K562 (cell line): ENCODE results near the gene DYRK1A. TPM values are rescaled to one million over a fixed set of nuclear protein-coding genes. Genes with fewer than 3 reads are reported as not detected.

Source experiments
- ATAC-seq: fragments of 200-7000 bp; cut with Tn5 transposase; 3 replicates; pipeline ENCODE4 v1.9.1; 2020; ENCODE audit warnings: moderate library complexity
- BruUV-seq: library from RNA; stranded (reverse); fragments of 400-500 nt; replicated peaks from 2 replicates; lab custom pipeline; 2021; lab: Mats Ljungman, UMichigan
- CTCF ChIA-PET: fragments of 300-600 bp; formaldehyde crosslinking; extraction: SDS; loops from one replicate; lab custom pipeline; 2021; ENCODE audit warnings: low intra/inter-chr PET ratio; lab: Yijun Ruan, JAX
- POLR2A ChIA-PET: fragments of 300-600, 350-650 bp; sonication (Branson Sonifier 250); formaldehyde crosslinking; extraction: SDS; loops from one replicate; lab custom pipeline; 2021; ENCODE audit warnings: antibody characterized with exemption, inconsistent platforms; lab: Yijun Ruan, JAX
- DNase-seq, 4 experiments: peaks; one replicate each; pipeline versions ENCODE4 v3.0.0 to v3.0.0-alpha.2; 2011 to 2018; ENCODE audit warnings: low spot score in 3 of 4, mixed read lengths in 3 of 4; ENCODE audit errors: extremely low read depth in 1 of 4
- FAIRE-seq: peaks from 2 replicates; lab custom pipeline; 2011; peaks lifted over from hg19 to GRCh38; lab: Jason Lieb, UNC
- H2AFZ ChIP-seq: 2 replicates; pipeline ENCODE4 v1.6.0; 2011; ENCODE audit warnings: low read depth, low read length, control low read depth, inconsistent platforms
- H3K27ac ChIP-seq: fragments of 200-600 bp; 3 replicates; pipeline ENCODE4 v1.8.0; 2011; ENCODE audit warnings: low read depth, mild to moderate bottlenecking, control low read depth, inconsistent platforms, low read length, moderate library complexity, mixed read lengths; ENCODE audit errors: extremely low read depth
- H3K27me3 ChIP-seq, 2 experiments: fragments of 300-600 bp in 1 of 2; 2 replicates in 1 of 2; 3 replicates in 1 of 2; pipeline versions ENCODE4 v1.6.0 to v1.8.0; 2011; ENCODE audit warnings: inconsistent platforms in 2 of 2, low read length in 2 of 2, mild to moderate bottlenecking in 1 of 2, mixed read lengths in 1 of 2, moderate library complexity in 1 of 2; ENCODE audit not compliant: control insufficient read depth in 2 of 2, insufficient read depth in 2 of 2
- H3K36me3 ChIP-seq: fragments of 300-600 bp; 3 replicates; pipeline ENCODE4 v1.8.0; 2011; ENCODE audit warnings: mild to moderate bottlenecking, low read length, inconsistent platforms; ENCODE audit not compliant: control insufficient read depth, insufficient read depth
- H3K4me1 ChIP-seq, 2 experiments: fragments of 200-600 bp in 1 of 2; replicated peaks in 1 of 2; 2 replicates in 1 of 2; 3 replicates in 1 of 2; pipeline versions ENCODE4 v1.5.1 to v1.8.0; 2011; ENCODE audit warnings: inconsistent platforms in 2 of 2, low read length in 2 of 2, mild to moderate bottlenecking in 1 of 2, mixed read lengths in 1 of 2, moderate library complexity in 1 of 2; ENCODE audit not compliant: control insufficient read depth in 2 of 2, insufficient read depth in 2 of 2
- H3K4me2 ChIP-seq: 2 replicates; pipeline ENCODE4 v1.6.1; 2011; ENCODE audit warnings: low read length, control low read depth, inconsistent platforms, mixed read lengths; ENCODE audit not compliant: insufficient read depth
- H3K4me3 ChIP-seq: fragments of 200-600 bp; sonication (generic), shearing (Covaris generic); 2 replicates; pipeline ENCODE4 v1.5.1; 2016; ENCODE audit warnings: control low read depth, inconsistent platforms
- H3K79me2 ChIP-seq: fragments of 200-600 bp; 3 replicates; pipeline ENCODE4 v1.8.0; 2011; ENCODE audit warnings: low read length, inconsistent platforms; ENCODE audit not compliant: control insufficient read depth, insufficient read depth
- H3K9ac ChIP-seq, 2 experiments: 2 replicates each; pipeline versions ENCODE4 v1.6.0 to v1.6.1; 2011; ENCODE audit warnings: low read depth in 2 of 2, low read length in 2 of 2, control low read depth in 1 of 2, inconsistent platforms in 1 of 2, mild to moderate bottlenecking in 1 of 2, mixed read lengths in 1 of 2; ENCODE audit not compliant: insufficient read depth in 1 of 2
- H3K9me1 ChIP-seq: one replicate; pipeline ENCODE4 v1.6.0; 2011; ENCODE audit warnings: inconsistent platforms, mild to moderate bottlenecking, low read length, moderate library complexity; ENCODE audit not compliant: control insufficient read depth, insufficient read depth
- H3K9me3 ChIP-seq: replicated peaks from 2 replicates; pipeline ENCODE4 v1.5.1; 2011; ENCODE audit warnings: low read depth, low read length, inconsistent platforms; ENCODE audit not compliant: control insufficient read depth, insufficient read depth
- H4K20me1 ChIP-seq: replicated peaks from 2 replicates; pipeline ENCODE4 v1.6.1; 2011; ENCODE audit warnings: low read length, inconsistent platforms, mixed read lengths; ENCODE audit not compliant: control insufficient read depth, insufficient read depth
- BRCA1 ChIP-seq, 2 experiments: fragments of 450-650 bp in 1 of 2; sonication (generic) in 1 of 2; formaldehyde crosslinking in 1 of 2; IDR thresholded peaks; 2 replicates each; pipeline versions ENCODE4 v1.5.0 to v1.6.1; 2017 to 2020; ENCODE audit warnings: mild to moderate bottlenecking in 1 of 2, missing genetic modification reagents in 1 of 2
- E2F4 ChIP-seq: sonication (generic); formaldehyde crosslinking; IDR thresholded peaks from 2 replicates; pipeline ENCODE4 v1.8.0; 2022; ENCODE audit warnings: mild to moderate bottlenecking, low read depth, missing genetic modification reagents
- GATAD2B ChIP-seq: fragments of 450-650 bp; IDR thresholded peaks from 2 replicates; pipeline ENCODE4 v1.6.1; 2017; ENCODE audit warnings: mild to moderate bottlenecking, borderline replicate concordance
- ILK ChIP-seq: fragments of 450-650 bp; IDR thresholded peaks from 2 replicates; pipeline ENCODE4 v1.6.1; 2016; ENCODE audit warnings: missing genetic modification characterization, low read depth, mild to moderate bottlenecking, missing compliant biosample characterization, moderate library complexity, borderline replicate concordance
- JUN ChIP-seq, 2 experiments: sonication (generic) in 1 of 2; formaldehyde crosslinking in 1 of 2; IDR thresholded peaks; 2 replicates each; pipeline versions ENCODE4 v1.6.1 to v1.8.0; 2012 to 2022; ENCODE audit warnings: borderline replicate concordance in 2 of 2, mild to moderate bottlenecking in 2 of 2, improper control_type of control experiment in 1 of 2, low read depth in 1 of 2, low read length in 1 of 2, missing genetic modification reagents in 1 of 2
- L3MBTL2 ChIP-seq: fragments of 450-650 bp; IDR thresholded peaks from 2 replicates; pipeline ENCODE4 v1.6.1; 2016; ENCODE audit warnings: mild to moderate bottlenecking, moderate library complexity
- MXI1 ChIP-seq: IDR thresholded peaks from 2 replicates; pipeline ENCODE4 v1.6.1; 2011; ENCODE audit warnings: low read depth, mild to moderate bottlenecking, improper control_type of control experiment, low read length
- NCOA4 ChIP-seq: fragments of 450-650 bp; IDR thresholded peaks from 2 replicates; pipeline ENCODE4 v1.6.1; 2018; ENCODE audit warnings: mild to moderate bottlenecking; ENCODE audit not compliant: partially characterized antibody
- NR2C2 ChIP-seq, 2 experiments: fragments of 200-800 bp in 1 of 2; sonication (Bioruptor generic) in 1 of 2; sonication (generic) in 1 of 2; formaldehyde crosslinking in 1 of 2; IDR thresholded peaks; 2 replicates each; pipeline versions ENCODE4 v1.6.1 to v1.8.0; 2016 to 2022; ENCODE audit warnings: mild to moderate bottlenecking in 1 of 2, missing compliant biosample characterization in 1 of 2, missing genetic modification characterization in 1 of 2, missing genetic modification reagents in 1 of 2
- POLR2AphosphoS5 ChIP-seq: IDR thresholded peaks from 2 replicates; pipeline ENCODE4 v1.6.1; 2011; ENCODE audit warnings: mild to moderate bottlenecking, low read depth, low read length, moderate library complexity; ENCODE audit not compliant: control insufficient read depth, insufficient read depth
- POLR3A ChIP-seq: IDR thresholded peaks from 2 replicates; pipeline ENCODE4 v1.6.1; 2011; ENCODE audit warnings: borderline replicate concordance, mild to moderate bottlenecking, moderate library complexity; ENCODE audit not compliant: insufficient read length, insufficient read depth; ENCODE audit errors: extremely low read depth
- RAD21 ChIP-seq, 2 experiments: fragments of 250-450 bp in 1 of 2; fragments of 450-650 bp in 1 of 2; sonication (Bioruptor Pico) in 1 of 2; formaldehyde crosslinking in 1 of 2; IDR thresholded peaks in 1 of 2; conservative IDR thresholded peaks in 1 of 2; 2 replicates each; pipeline versions ENCODE4 v1.4.0 to v1.8.0; 2020 to 2022; ENCODE audit warnings: mild to moderate bottlenecking in 2 of 2, moderate library complexity in 1 of 2
- SIRT6 ChIP-seq: IDR thresholded peaks from one replicate; pipeline ENCODE4 v1.6.1; 2012; ENCODE audit warnings: low read depth, mild to moderate bottlenecking, control low read depth, inconsistent platforms, low read length, moderate library complexity
- TFAM ChIP-seq: fragments of 250-450 bp; sonication (Bioruptor Pico); conservative IDR thresholded peaks from 2 replicates; pipeline ENCODE4 v1.5.0; 2021; ENCODE audit warnings: mild to moderate bottlenecking, moderate library complexity
- XRCC5 ChIP-seq: fragments of 200-400 bp; formaldehyde crosslinking; IDR thresholded peaks from 2 replicates; pipeline ENCODE4 v1.6.1; 2017; ENCODE audit warnings: low read depth, mild to moderate bottlenecking, low read length
- ZNF23 ChIP-seq: fragments of 250-450 bp; sonication (Bioruptor Pico); IDR thresholded peaks from 2 replicates; pipeline ENCODE4 v1.4.0; 2020; ENCODE audit warnings: mild to moderate bottlenecking
- ZNF232 ChIP-seq: sonication (generic); formaldehyde crosslinking; IDR thresholded peaks from 2 replicates; pipeline ENCODE4 v1.8.0; 2022; ENCODE audit warnings: mild to moderate bottlenecking, missing genetic modification reagents
- ZNF395 ChIP-seq: fragments of 200-800 bp; sonication (Bioruptor generic); IDR thresholded peaks from 2 replicates; pipeline ENCODE4 v1.6.1; 2017; ENCODE audit warnings: missing genetic modification characterization, missing compliant biosample characterization
- ZSCAN29 ChIP-seq: fragments of 450-650 bp; IDR thresholded peaks from 2 replicates; pipeline ENCODE4 v1.6.1; 2017
- WGBS: fragments of 100-300 bp; shearing (Covaris generic); methylation state at CpG from one replicate; pipeline ENCODE4 v1.1.6; 2016; ENCODE audit warnings: low coverage, mixed read lengths; ENCODE audit not compliant: insufficient coverage; ENCODE audit errors: missing lambda C conversion rate; 5-methylcytosine and 5-hydroxymethylcytosine counted together
- in situ Hi-C: fragments of 300-500 bp; cut with MboI; formaldehyde crosslinking; loops from 4 replicates; pipeline ENCODE4 v1.15.0; 2018; ENCODE audit warnings: inconsistent platforms, mixed read lengths
- intact Hi-C: fragments of 100-400 bp; cut with micrococcal nuclease; formaldehyde crosslinking; loops from 2 replicates; pipeline ENCODE4 v1.14.2; 2022
- polyA plus RNA-seq, 8 experiments: library from polyadenylated mRNA; depleted of rRNA in 4 of 8; stranded (reverse) in 5 of 8; unstranded in 3 of 8; fragments of >200 nt; fragmentation: Nextera tagmentation in 2 of 8; fragmentation: Illumina TruSeq in 1 of 8; extraction: Ambion mirVana in 2 of 8; extraction: Trizol in 1 of 8; gene quantifications; 2 replicates each; pipeline versions ENCODE4 v1.2.1 to v1.2.3, GENCODE V29; 2011 to 2014; ENCODE audit warnings: inconsistent platforms in 1 of 8, missing spikeins in 1 of 8
- total RNA-seq, 7 experiments: library from RNA; depleted of rRNA in 6 of 7; stranded (reverse); fragments of >200 nt in 6 of 7; fragmentation: Illumina TruSeq in 2 of 7; extraction: Trizol in 2 of 7; gene quantifications; 2 replicates each; pipeline versions ENCODE4 v1.2.1 to v1.2.3, GENCODE V29; 2011 to 2021; ENCODE audit warnings: low replicate concordance in 1 of 7

Gene DYRK1A
- total and polyA plus RNA-seq, 9 of the 15 experiments (the other 6 are each of a cell fraction or from before 2014, with no cell fraction given): 3.7 to 64.8 (median 42.3) TPM

- no peaks in the 10 kb centered on the region for H3K9me3 ChIP-seq
- peak; percentile 3 for ATAC-seq
- peak overlapping the region; percentile 18 to 95; a peak in 3 of 4 replicates for H3K9ac ChIP-seq
- in situ Hi-C loops (no loop called here), intact Hi-C loops (loop anchor here (5.0 kb wide), 2 partner anchors 78 to 93 kb away; no protein-coding TSS in a partner anchor)
- 1% methylated on average over 3 of the region's 3 CpGs for WGBS
- no peak overlapping the region for H2AFZ ChIP-seq
- CTCF ChIA-PET: no interaction called here
- peaks cover 89% of the 10 kb centered on the region for H3K79me2 ChIP-seq
- peaks cover 4% of the 10 kb centered on the region; the same call in 2 of the 3 replicates for H3K36me3 ChIP-seq
- peak in 1 of 4 experiments; percentile 54 for DNase-seq
- TSS peak; percentile 31 for BruUV-seq
- POLR2A ChIA-PET: interaction anchor here (0.6 to 10.5 kb wide), 7 partner anchors 11 to 269 kb away, joined by 3 to 109 read pairs (median 4); no protein-coding TSS in a partner anchor
- H3K4me1 ChIP-seq: peaks cover 17 to 43% of the 10 kb centered on the region in 2 experiments
- H3K27me3 ChIP-seq: no peaks in the 10 kb centered on the region; a peak in 1 of 5 replicates
- no peak for FAIRE-seq
- peaks cover 18% of the 10 kb centered on the region for H4K20me1 ChIP-seq
- H3K27ac ChIP-seq: peak overlapping the region; percentile 97
- peak overlapping the region; percentile 80 for H3K4me2 ChIP-seq
- peak overlapping the region; percentile 88 for H3K4me3 ChIP-seq
- H3K9me1 ChIP-seq: no peaks in the 10 kb centered on the region
- TF ChIP-seq BRCA1 (IDR thresholded peaks at IDR 0.05): no peak
- TF ChIP-seq BRCA1 (CRISPR knock-in tag; IDR thresholded peaks at IDR 0.05): no peak
- TF ChIP-seq SIRT6: no peak
- no peak for TF ChIP-seq E2F4 (CRISPR knock-in tag)
- no peak for TF ChIP-seq NCOA4
- TF ChIP-seq GATAD2B: peak; percentile 37; the same call in 1 of the 2 replicates
- TF ChIP-seq XRCC5: no peak
- no peak for TF ChIP-seq MXI1
- TF ChIP-seq POLR3A: no peak
- TF ChIP-seq RAD21 (CRISPR knock-in tag; conservative IDR thresholded peaks at IDR 0.05 in 1 of 2, IDR thresholded peaks at IDR 0.05 in 1 of 2): 0 out of 4 replicates have a peak, but pooled peaks of 1 of the 2 experiments have one; percentile 14
- no peak for TF ChIP-seq JUN (IDR thresholded peaks at IDR 0.05; ENCODE audit: borderline replicate concordance, low read depth, low read length)
- TF ChIP-seq JUN (CRISPR knock-in tag; IDR thresholded peaks at IDR 0.05; ENCODE audit: borderline replicate concordance): no peak
- no peak for TF ChIP-seq L3MBTL2
- no peak for TF ChIP-seq ZNF232
- no peak for TF ChIP-seq ILK (tag)
- no peak for TF ChIP-seq ZNF23 (CRISPR knock-in tag)
- no peak for TF ChIP-seq TFAM (CRISPR knock-in tag)
- TF ChIP-seq ZNF395: no peak
- no peak for TF ChIP-seq POLR2AphosphoS5
- TF ChIP-seq ZSCAN29: no peak
- no peak for TF ChIP-seq NR2C2 (CRISPR knock-in tag; IDR thresholded peaks at IDR 0.05)
- no peak for TF ChIP-seq NR2C2 (tag; IDR thresholded peaks at IDR 0.05)
These were observed 2.8 kb downstream of the DYRK1A start for GRCh38 chr21:37369307-37369854.
